IMR-90 (cell line): ENCODE measurements around the gene KRT36.

Experiments used
- BHLHE40 ChIP-seq: fragments of 150-350 bp; IDR thresholded peaks from 2 replicates; pipeline ENCODE4 v1.6.1; 2016; ENCODE audit warnings: mild to moderate bottlenecking, low read depth, low read length
- CTCF ChIP-seq: conservative IDR thresholded peaks from 2 replicates; pipeline ENCODE4 v1.5.1; 2012; ENCODE audit warnings: mild to moderate bottlenecking, low read depth, low read length, improper control_type of control experiment
- MAZ ChIP-seq: IDR thresholded peaks from 2 replicates; pipeline ENCODE4 v1.6.1; 2012; ENCODE audit warnings: low read depth, mild to moderate bottlenecking, low read length, improper control_type of control experiment, moderate library complexity, borderline replicate concordance
- POLR2A ChIP-seq: IDR thresholded peaks from 2 replicates; pipeline ENCODE4 v1.6.1; 2012; ENCODE audit warnings: mild to moderate bottlenecking, low read depth, low read length
- RAD21 ChIP-seq: IDR thresholded peaks from 2 replicates; pipeline ENCODE4 v1.6.1; 2012; ENCODE audit warnings: low read length, improper control_type of control experiment
- RFX5 ChIP-seq: IDR thresholded peaks from 2 replicates; pipeline ENCODE4 v1.8.0; 2012; ENCODE audit warnings: low read depth, mild to moderate bottlenecking, low read length, moderate library complexity
- SMC3 ChIP-seq: fragments of 150-350 bp; IDR thresholded peaks from 2 replicates; pipeline ENCODE4 v1.6.1; 2016; ENCODE audit warnings: low read depth, mild to moderate bottlenecking, antibody characterized with exemption, low read length, moderate library complexity

- TF ChIP-seq CTCF (no peak), MAZ (no peak), RFX5 (no peak), BHLHE40 (no peak), POLR2A (no peak), SMC3 (no peak), RAD21 (no peak)
Observed at GRCh38 chr17:41475421-41475820, 14.3 kb downstream of the KRT36 start.
